ENCODE results near the gene SMARCA2.

- TF ChIP-seq, protein P1, sequence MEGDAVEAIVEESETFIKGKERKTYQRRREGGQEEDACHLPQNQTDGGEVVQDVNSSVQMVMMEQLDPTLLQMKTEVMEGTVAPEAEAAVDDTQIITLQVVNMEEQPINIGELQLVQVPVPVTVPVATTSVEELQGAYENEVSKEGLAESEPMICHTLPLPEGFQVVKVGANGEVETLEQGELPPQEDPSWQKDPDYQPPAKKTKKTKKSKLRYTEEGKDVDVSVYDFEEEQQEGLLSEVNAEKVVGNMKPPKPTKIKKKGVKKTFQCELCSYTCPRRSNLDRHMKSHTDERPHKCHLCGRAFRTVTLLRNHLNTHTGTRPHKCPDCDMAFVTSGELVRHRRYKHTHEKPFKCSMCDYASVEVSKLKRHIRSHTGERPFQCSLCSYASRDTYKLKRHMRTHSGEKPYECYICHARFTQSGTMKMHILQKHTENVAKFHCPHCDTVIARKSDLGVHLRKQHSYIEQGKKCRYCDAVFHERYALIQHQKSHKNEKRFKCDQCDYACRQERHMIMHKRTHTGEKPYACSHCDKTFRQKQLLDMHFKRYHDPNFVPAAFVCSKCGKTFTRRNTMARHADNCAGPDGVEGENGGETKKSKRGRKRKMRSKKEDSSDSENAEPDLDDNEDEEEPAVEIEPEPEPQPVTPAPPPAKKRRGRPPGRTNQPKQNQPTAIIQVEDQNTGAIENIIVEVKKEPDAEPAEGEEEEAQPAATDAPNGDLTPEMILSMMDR (IDR thresholded peaks at IDR 0.05) = no peak
- TF ChIP-seq POLR2A (IDR thresholded peaks at IDR 0.05) = no peak
These were observed 106.0 kb downstream of the SMARCA2 start for GRCh38 chr9:2120926-2121689.

Data from testis (tissue), 2 donors.